Cardiac ventricle fibroblast (primary cell): ENCODE data around the gene TSC22D1. TPM values are rescaled to one million over a fixed set of nuclear protein-coding genes. Genes with fewer than 3 reads are reported as not detected.

ENCODE experiments used
- total RNA-seq: library from RNA; depleted of rRNA; stranded (reverse); fragments of >200 nt; gene quantifications from 2 replicates; pipeline ENCODE4 v1.2.3, GENCODE V29; 2015

Gene TSC22D1
- total RNA-seq, result 50.9 and 53.0 TPM in 2 replicates

GRCh38 chr13:44575741-44576350, at the start of gene TSC22D1:
Gene TSC22D1 (minus strand): TSS chr13:44576330. CDS start chr13:44576074, 256 bp downstream.

Other genes with a start within 250 kb of the TSC22D1 start
- 2.7 and 3.4 TPM in 2 replicates for gene SERP2, start 202.5 kb downstream of the TSC22D1 start, total RNA-seq